ENCODE data around the gene LRRK1.

Gene LRRK1

DNA sequence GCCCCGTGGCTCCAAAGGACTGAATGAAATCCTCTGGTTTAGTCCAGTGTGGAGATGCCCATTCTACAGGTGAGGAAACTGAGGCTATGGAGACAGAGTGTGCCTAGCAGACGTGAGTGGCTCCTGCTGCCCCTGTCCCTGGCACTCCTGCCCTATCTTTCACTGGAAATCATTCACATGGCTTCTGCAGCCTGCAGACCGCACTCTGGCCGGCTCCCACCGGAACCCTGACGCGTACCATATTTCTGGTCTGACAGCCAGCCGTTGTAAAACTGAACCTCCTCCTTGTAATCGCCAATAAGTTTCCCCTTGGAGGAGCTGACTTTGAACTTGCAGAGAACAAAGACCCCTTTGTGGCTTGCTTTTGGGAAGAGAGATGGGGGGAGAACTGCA lies 196.2 kb downstream of the LRRK1 start:
- Histone ChIP-seq H3K4me1 (ENCODE audit: insufficient read depth, low read length) (no peaks in the 10 kb centered on the region), H3K4me3 (ENCODE audit: low read length) (no peak overlapping the region), H3K27ac (ENCODE audit: low read depth, low read length) (no peak overlapping the region), H3K9me3 (ENCODE audit: insufficient read depth, low read depth, low read length) (no peaks in the 10 kb centered on the region), H3K9ac (ENCODE audit: low read depth, low read length) (no peak overlapping the region), H3K27me3 (ENCODE audit: insufficient read depth, low read length) (no peaks in the 10 kb centered on the region), H3K36me3 (ENCODE audit: insufficient read depth, low read length) (no peaks in the 10 kb centered on the region)
- WGBS, result 93% methylated on average over 9 of the region's 9 CpGs

DNA sequence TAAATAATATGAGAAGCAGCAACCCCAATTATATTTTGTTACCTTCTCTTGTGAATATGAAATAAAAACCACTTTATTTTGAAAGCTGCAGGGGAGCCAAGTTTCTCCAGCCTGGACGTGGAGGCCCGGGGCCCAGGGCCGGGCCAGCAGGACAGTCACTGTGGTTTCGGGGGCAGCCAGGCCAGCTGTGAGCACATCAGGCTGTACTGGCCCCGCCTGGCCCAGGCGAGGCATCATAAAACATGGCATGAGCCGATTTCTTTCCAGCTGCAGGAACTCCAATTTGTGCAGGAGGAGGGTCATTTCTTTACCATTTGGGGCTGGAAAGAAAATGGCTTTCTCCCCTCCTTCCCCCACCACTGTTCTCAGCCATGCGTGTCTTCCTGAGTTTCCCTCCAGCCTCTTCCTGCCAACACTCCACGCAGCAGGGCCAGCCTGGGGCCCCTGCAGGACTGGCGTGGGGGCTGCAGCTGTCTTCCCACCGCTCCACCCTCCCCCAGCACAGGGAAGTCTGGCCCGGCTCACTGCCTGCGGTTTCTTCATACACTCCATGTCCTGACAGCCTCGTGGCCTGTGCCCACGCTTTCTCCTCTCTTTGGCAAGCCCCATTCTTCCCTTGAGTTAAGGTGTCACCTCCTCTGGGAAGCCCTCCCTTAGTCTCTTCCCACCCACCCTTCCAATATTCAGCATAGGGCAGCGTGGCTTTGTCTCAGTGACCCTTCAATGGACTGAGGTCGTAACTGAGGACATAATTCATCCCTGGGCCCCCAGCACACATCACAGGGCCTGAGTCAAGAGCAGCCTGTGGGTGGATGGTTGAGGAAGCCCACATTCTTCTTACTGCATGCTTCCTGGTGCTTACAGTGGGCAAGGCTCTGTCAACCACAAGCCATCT lies 196.9 kb downstream of the LRRK1 start:
- Histone ChIP-seq H3K9ac (ENCODE audit: low read depth, low read length) (no peak overlapping the region), H3K9me3 (ENCODE audit: insufficient read depth, low read depth, low read length) (no peaks in the 10 kb centered on the region), H3K27ac (ENCODE audit: low read depth, low read length) (no peak overlapping the region), H3K27me3 (ENCODE audit: insufficient read depth, low read length) (no peaks in the 10 kb centered on the region), H3K4me3 (ENCODE audit: low read length) (no peak overlapping the region), H3K4me1 (ENCODE audit: insufficient read depth, low read length) (no peaks in the 10 kb centered on the region), H3K36me3 (ENCODE audit: insufficient read depth, low read length) (no peaks in the 10 kb centered on the region)
- 88% methylated on average over 17 of the region's 17 CpGs for WGBS

DNA sequence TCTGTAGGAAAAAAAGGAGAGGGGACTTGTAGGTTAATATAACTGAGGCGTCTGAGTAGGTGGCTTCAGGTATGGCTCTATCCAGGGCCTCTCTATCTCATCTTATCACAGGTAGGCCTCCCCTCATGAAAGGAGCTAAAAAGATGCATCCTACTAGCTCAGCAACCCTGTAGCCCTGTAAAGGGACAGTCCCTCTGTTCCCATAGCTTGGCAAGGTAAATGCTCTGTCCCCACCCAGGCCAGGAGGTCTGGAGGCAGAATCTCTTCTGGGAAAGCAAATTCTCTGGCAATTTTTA lies 197.5 kb downstream of the LRRK1 start:
- 100% methylated on average over 1 of the region's 1 CpG for WGBS
- H3K27me3 ChIP-seq (ENCODE audit: insufficient read depth, low read length), result no peaks in the 10 kb centered on the region
- no peaks in the 10 kb centered on the region for H3K9me3 ChIP-seq (ENCODE audit: insufficient read depth, low read depth, low read length)
- 0 out of 2 replicates have a peak, but pooled peaks cover 1% of the 10 kb centered on the region for H3K4me1 ChIP-seq (ENCODE audit: insufficient read depth, low read length)
- no peak overlapping the region for H3K9ac ChIP-seq (ENCODE audit: low read depth, low read length)
- H3K36me3 ChIP-seq (ENCODE audit: insufficient read depth, low read length), result no peaks in the 10 kb centered on the region
- no peak overlapping the region for H3K27ac ChIP-seq (ENCODE audit: low read depth, low read length)
- H3K4me3 ChIP-seq (ENCODE audit: low read length), result no peak overlapping the region

DNA sequence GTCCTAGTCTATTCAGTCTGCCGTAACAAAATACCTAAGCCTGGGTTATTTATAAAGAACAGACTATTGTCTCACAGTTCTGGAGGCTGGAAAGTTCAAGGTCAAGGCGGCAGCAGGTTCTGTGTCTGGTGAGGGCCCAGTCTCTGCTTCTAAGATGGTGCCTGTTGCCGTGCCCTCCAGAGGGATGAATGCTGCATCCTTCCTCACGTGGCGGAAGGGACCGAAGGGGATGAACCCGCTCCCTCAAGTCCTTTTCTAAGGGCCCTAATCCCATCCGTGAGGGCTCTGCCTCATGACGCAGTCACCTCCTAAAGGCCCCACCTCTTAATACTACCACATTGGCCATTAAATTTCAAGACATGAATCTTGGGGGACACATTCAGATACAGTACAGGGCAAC lies 199.0 kb downstream of the LRRK1 start:
- H3K9me3 ChIP-seq (ENCODE audit: insufficient read depth, low read depth, low read length), result no peaks in the 10 kb centered on the region
- no peak overlapping the region for H3K9ac ChIP-seq (ENCODE audit: low read depth, low read length)
- 0 out of 2 replicates have a peak, but pooled peaks cover 5% of the 10 kb centered on the region for H3K4me1 ChIP-seq (ENCODE audit: insufficient read depth, low read length)
- WGBS, result 97% methylated on average over 9 of the region's 9 CpGs
- no peak overlapping the region for H3K4me3 ChIP-seq (ENCODE audit: low read length)
- no peak overlapping the region for H3K27ac ChIP-seq (ENCODE audit: low read depth, low read length)
- H3K36me3 ChIP-seq (ENCODE audit: insufficient read depth, low read length), result no peaks in the 10 kb centered on the region
- no peaks in the 10 kb centered on the region for H3K27me3 ChIP-seq (ENCODE audit: insufficient read depth, low read length)

DNA sequence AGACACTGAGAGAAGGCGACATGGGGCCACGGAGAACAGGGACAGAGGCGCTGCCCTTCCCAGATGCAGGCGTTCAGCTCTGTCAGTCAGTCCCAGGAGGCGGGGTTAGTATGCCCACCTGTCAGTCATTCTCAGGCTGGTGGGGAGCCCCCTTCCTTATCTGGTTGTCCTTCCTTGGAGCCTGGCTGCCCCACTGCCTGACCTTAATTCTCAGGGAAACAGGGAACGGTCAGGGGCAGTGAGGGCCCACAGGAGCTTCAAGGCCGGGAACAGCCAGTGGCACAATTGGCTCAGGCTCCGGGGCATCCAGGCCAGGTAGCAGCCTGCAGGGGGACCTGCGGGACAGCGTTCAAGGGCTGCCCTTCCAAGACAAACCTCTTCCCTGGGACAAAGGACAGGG lies 199.5 kb downstream of the LRRK1 start:
- 83% methylated on average over 10 of the region's 10 CpGs for WGBS
- Histone ChIP-seq H3K27ac (ENCODE audit: low read depth, low read length) (no peak overlapping the region), H3K27me3 (ENCODE audit: insufficient read depth, low read length) (no peaks in the 10 kb centered on the region)

DNA sequence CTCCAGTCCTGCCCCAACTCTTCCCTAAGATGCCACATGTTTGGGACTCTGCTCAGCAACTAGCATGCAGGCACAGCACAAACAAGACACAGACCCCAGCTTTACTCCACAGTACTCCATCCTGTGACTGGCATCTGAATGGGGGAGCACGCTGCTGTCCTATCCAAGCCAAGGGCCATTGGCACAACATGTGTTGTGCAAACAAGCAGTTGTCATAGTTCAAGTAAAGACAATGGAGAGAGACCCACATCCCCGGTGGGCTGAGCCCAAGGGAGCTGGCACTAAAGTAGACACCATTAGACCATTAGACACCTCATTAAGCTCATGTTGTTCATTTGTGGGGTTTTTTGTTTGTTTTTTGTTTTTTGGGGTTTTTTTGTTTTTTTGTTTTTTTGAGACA lies 200.0 kb downstream of the LRRK1 start:
- H3K27me3 ChIP-seq (ENCODE audit: insufficient read depth, low read length), result no peaks in the 10 kb centered on the region
- H3K27ac ChIP-seq (ENCODE audit: low read depth, low read length), result no peak overlapping the region
- H3K4me1 ChIP-seq (ENCODE audit: insufficient read depth, low read length), result 0 out of 2 replicates have a peak, but pooled peaks cover 5% of the 10 kb centered on the region
- H3K36me3 ChIP-seq (ENCODE audit: insufficient read depth, low read length), result no peaks in the 10 kb centered on the region
- whole genome bisulfite sequencing, result 99% methylated on average over 2 of the region's 2 CpGs
- no peak overlapping the region for H3K9ac ChIP-seq (ENCODE audit: low read depth, low read length)
- H3K4me3 ChIP-seq (ENCODE audit: low read length), result no peak overlapping the region
- H3K9me3 ChIP-seq (ENCODE audit: insufficient read depth, low read depth, low read length), result no peaks in the 10 kb centered on the region

More for the DNA sequence above, 199.5 kb downstream of the LRRK1 start:
- Histone ChIP-seq H3K9ac (ENCODE audit: low read depth, low read length) (no peak overlapping the region), H3K4me3 (ENCODE audit: low read length) (no peak overlapping the region), H3K36me3 (ENCODE audit: insufficient read depth, low read length) (no peaks in the 10 kb centered on the region), H3K9me3 (ENCODE audit: insufficient read depth, low read depth, low read length) (no peaks in the 10 kb centered on the region), H3K4me1 (ENCODE audit: insufficient read depth, low read length) (0 out of 2 replicates have a peak, but pooled peaks cover 5% of the 10 kb centered on the region)
